ENCODE results near the gene TMEM234.
A peak's percentile ranks its signal among the peaks of the same experiment; 100 is the strongest.

Gene TMEM234

GRCh38 chr1:32239790-32240139 lies 17.6 kb upstream of the TMEM234 start:
- DNase-seq (ENCODE audit: low spot score): no peak

GRCh38 chr1:32239337-32239736 lies 17.2 kb upstream of the TMEM234 start:
- DNase-seq (ENCODE audit: low spot score): no peak

GRCh38 chr1:32234792-32235191 lies 12.6 kb upstream of the TMEM234 start:
- no peak for DNase-seq (ENCODE audit: low spot score)

GRCh38 chr1:32232558-32233304 lies 10.6 kb upstream of the TMEM234 start:
- no peak for DNase-seq (ENCODE audit: low spot score)

GRCh38 chr1:32231843-32232432 lies 9.8 kb upstream of the TMEM234 start:
- no peak for DNase-seq (ENCODE audit: low spot score)

- DNase-seq (ENCODE audit: low spot score): no peak
These were observed 6.6 kb upstream of the TMEM234 start for GRCh38 chr1:32228771-32229170.

- no peak for DNase-seq (ENCODE audit: low spot score)
These were observed 2.1 kb upstream of the TMEM234 start for GRCh38 chr1:32224285-32224684.

GRCh38 chr1:32223683-32224082 lies 1.5 kb upstream of the TMEM234 start:
- DNase-seq (ENCODE audit: low spot score): no peak

GRCh38 chr1:32221581-32221979 lies 573 bp downstream of the TMEM234 start:
- no peak for DNase-seq (ENCODE audit: low spot score)

- no peak for DNase-seq (ENCODE audit: low spot score)
These were observed 1.2 kb downstream of the TMEM234 start for GRCh38 chr1:32220746-32221580.

GRCh38 chr1:32219022-32219421 lies 3.1 kb downstream of the TMEM234 start:
- DNase-seq (ENCODE audit: low spot score): no peak

- DNase-seq (ENCODE audit: low spot score): no peak
These were observed 5.6 kb downstream of the TMEM234 start for GRCh38 chr1:32216566-32216965.

GRCh38 chr1:32215629-32216480 lies 6.3 kb downstream of the TMEM234 start:
- DNase-seq (ENCODE audit: low spot score): peak; percentile 67

- DNase-seq (ENCODE audit: low spot score): peak; percentile 87
These were observed 13.2 kb downstream of the TMEM234 start, which contains the start of gene DCDC2B for GRCh38 chr1:32208891-32209328. Gene DCDC2B (plus strand): TSS chr1:32209089. CDS start chr1:32209094, 5 bp downstream.

GRCh38 chr1:32208469-32208868 lies 13.7 kb downstream of the TMEM234 start:
- no peak for DNase-seq (ENCODE audit: low spot score)

- DNase-seq (ENCODE audit: low spot score): peak; percentile 84
These were observed 16.5 kb downstream of the TMEM234 start, which contains the start of gene IQCC for GRCh38 chr1:32205401-32206370. Gene IQCC (plus strand): TSS chr1:32205671. CDS start chr1:32205682, 11 bp downstream.

- DNase-seq (ENCODE audit: low spot score): no peak
These were observed 17.2 kb downstream of the TMEM234 start for GRCh38 chr1:32204943-32205361.

- DNase-seq (ENCODE audit: low spot score): peak; percentile 36
These were observed 20.9 kb downstream of the TMEM234 start for GRCh38 chr1:32201011-32201855.

GRCh38 chr1:32200226-32201010 lies 21.7 kb downstream of the TMEM234 start, which contains the start of gene CCDC28B:
Gene CCDC28B (plus strand): TSS chr1:32200595. CDS start chr1:32201936, 1,341 bp downstream.
- peak; percentile 29 for DNase-seq (ENCODE audit: low spot score)

Measured in hematopoietic multipotent progenitor cell treated with erythropoietin and hydrocortisone succinate and interleukin-3 and kit ligand, for 17 days (in vitro differentiated cells).